ENCODE data around the gene MYL12B.

DNA sequence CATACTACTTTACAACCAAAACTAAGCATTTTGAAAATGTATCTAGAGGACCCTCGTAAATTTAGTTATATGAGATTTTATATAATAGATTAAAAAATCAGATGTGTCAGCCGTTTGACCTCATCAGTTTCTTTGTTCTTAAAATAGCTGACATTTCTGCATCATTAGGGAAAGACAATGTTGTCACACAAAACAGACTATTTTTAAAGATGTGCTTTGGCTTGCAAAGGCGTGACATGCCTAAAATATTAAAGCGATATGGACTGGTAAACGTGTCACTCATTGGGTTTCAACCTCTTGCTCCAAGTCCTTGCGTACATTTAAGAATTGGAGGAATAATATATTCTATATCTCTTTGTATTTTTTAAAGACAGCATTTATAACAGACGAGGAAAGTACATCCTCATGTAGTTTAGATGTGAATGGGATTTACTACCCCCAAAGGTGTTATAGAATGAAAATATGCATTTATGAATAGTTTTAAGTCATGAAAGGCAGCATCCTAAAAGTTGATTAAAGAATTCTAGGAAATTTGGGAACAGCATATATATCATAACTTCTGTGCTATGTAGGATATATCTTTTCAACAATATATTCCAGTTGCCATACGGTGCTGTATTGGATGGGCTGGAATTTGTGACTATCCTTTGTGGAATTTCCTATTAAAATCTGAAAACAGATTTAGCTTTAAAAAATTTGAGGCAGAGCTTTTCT lies 10.5 kb upstream of the MYL12B start:
- TF ChIP-seq, protein P1, sequence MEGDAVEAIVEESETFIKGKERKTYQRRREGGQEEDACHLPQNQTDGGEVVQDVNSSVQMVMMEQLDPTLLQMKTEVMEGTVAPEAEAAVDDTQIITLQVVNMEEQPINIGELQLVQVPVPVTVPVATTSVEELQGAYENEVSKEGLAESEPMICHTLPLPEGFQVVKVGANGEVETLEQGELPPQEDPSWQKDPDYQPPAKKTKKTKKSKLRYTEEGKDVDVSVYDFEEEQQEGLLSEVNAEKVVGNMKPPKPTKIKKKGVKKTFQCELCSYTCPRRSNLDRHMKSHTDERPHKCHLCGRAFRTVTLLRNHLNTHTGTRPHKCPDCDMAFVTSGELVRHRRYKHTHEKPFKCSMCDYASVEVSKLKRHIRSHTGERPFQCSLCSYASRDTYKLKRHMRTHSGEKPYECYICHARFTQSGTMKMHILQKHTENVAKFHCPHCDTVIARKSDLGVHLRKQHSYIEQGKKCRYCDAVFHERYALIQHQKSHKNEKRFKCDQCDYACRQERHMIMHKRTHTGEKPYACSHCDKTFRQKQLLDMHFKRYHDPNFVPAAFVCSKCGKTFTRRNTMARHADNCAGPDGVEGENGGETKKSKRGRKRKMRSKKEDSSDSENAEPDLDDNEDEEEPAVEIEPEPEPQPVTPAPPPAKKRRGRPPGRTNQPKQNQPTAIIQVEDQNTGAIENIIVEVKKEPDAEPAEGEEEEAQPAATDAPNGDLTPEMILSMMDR (IDR thresholded peaks at IDR 0.05; ENCODE audit: borderline replicate concordance, extremely low read depth, low read length, poor library complexity, severe bottlenecking), result no peak
- TF ChIP-seq EZH2 (IDR thresholded peaks at IDR 0.05; ENCODE audit: borderline replicate concordance, low read depth, low read length, severe bottlenecking), result no peak
